Stimulated activated CD4-positive, alpha-beta T cell treated with anti-CD3 and anti-CD28 coated beads, Interleukin-12 subunit alpha, Interleukin-12 subunit beta, amount 100 ng/mL, for 4 hours (primary cell): ENCODE measurements around the gene NDRG4.

Source experiments
- DNase-seq: peaks from one replicate; pipeline ENCODE4 v3.0.0-alpha.2; 2020

The NDRG4 gene

GRCh38 chr16:58499615-58500351 lies at the start of gene NDRG4:
Gene NDRG4, plus strand, starts transcription at chr16:58500143. Its CDS starts 106 bp downstream, at chr16:58500249.
- peak; percentile 15 for DNase-seq

GRCh38 chr16:58450590-58450989 lies 49.4 kb upstream of the NDRG4 start:
- no peak for DNase-seq

- DNase-seq = no peak
These were observed 48.7 kb upstream of the NDRG4 start for GRCh38 chr16:58451265-58451689.

DNA sequence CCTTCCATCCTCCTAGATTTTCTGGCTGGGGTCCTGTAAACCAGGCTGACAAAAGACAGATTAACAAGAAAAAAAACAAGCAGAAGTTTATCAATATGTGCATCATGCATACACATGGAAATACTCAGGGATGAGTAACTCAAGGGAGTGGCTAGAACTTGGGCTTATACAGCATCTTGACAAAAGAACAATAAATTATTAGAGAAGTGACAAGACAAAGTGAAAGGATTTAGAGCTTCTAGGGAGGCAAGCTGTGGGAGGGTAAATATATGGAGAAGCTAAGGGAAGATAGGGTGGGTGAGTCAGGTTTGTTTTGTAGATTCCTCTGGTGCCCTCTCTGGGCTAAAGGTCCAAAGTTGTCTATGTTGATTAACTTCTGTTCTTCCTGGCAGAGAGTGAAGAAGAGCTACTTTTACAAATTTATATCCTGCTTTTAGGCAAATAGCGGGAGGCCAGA lies 48.0 kb upstream of the NDRG4 start:
- no peak for DNase-seq

DNA sequence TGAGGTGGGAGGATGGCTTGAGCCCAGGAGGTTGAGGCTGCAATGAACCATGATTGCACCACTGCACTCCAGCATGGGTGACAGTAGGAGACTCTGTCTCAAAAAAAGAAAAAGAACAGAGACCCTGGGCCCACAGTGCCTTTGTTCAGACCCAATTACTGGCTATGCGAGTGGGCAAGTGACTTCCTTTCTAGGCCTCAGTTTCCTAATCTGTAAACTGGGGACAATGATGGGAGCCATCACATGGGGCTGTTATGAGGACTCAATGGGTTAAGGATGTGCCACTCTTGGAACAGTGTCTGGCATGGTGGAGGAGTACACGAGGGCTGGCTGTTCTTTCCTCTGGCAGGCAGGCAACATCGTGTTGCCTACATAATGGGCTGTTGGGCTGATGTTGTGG lies 47.3 kb upstream of the NDRG4 start:
- DNase-seq = no peak

GRCh38 chr16:58454178-58454577 lies 45.8 kb upstream of the NDRG4 start:
- no peak for DNase-seq

- no peak for DNase-seq
These were observed 45.1 kb upstream of the NDRG4 start for GRCh38 chr16:58454856-58455255.

DNA sequence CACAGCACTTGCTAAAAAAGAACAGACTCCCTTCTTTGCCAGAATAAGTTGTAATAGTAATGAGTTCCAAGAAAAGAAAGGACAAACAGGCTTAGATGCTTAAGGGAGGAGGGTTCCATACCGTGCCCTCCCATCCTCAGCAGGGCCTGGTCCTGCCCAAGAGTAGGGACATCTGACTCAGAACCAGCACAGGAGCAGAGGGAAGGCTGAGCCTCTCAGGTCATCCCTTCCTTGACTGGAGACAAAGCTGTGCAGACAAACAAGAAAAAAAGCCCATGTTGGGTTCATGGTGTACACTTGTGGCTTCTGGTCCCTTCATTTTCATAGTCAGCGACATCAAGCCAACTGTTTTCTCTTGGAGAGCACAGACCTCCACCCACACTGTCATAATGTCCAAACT lies 44.2 kb upstream of the NDRG4 start:
- no peak for DNase-seq

DNA sequence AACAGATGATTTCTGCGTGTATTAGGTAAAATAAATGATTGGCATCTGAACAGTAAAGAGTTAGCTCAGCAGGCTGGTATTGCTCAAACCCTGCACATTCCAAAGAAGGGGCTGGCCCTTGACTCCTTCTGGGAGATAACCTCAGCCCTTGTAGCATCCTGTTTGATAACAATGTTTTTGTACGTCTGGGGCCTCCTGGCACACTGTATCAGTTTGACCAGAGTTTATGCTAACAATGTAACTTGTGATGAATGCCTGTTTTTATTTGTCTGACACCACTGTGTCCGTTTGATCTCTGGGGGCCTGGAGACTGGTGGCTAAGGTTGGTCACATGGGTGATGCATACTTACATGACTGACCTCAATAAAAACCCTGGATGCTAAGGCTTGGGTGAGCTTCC lies 43.8 kb upstream of the NDRG4 start:
- no peak for DNase-seq

DNA sequence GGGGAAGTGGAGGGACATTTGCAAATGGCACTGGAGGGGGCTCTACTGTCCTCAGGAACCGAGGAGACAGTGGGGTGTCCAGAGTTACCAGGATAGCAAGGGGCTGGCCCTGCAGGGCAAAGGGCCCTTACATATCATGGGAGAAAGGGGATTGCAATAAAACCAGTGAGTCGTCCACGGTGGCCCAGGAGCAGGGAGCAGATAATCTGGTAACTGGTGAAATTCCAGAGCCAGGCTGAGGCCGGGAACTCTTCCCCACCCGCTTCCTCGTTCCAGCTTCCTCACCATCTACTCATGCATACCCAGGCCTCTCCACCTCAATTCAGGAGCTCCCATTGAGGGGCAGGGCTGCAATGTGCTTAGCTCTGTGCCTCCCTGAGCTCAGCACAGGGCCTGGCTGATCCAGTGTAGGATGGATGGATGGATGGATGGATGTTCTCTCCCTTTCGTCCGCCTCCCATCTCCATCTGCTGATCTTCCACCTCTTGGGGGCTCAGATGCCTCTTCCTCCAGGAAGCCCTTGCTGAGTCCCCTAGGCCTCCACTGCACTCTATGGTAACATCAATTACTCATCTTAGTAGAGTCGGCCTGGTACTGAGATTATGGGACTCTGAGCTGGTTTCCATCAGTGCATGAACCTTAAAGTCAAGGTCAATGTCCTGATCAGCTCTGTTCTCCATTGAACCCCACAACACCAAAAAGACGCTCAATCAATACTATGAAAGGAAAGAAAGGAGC lies 41.2 kb upstream of the NDRG4 start:
- no peak for DNase-seq

GRCh38 chr16:58459344-58460218 lies 40.4 kb upstream of the NDRG4 start:
- DNase-seq = peak; percentile 29

DNA sequence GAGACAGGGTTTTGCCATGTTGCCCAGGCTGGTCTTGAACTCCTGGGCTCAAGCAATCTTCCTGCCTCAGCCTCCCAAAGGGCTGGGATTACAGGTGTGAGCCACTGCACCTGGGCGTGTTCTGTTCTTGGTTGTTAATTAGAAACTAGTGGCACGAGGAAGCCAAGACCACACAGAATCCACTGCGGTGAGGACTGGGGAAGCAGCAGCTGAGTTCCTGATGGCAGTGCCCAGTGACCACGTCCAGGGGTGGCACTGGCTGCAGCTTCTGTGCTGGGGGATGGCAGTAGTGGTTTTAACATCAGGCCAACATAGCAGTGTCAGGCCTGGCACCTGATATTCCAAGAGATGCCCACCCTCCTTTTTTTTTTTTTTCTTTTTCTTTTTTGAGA lies 39.7 kb upstream of the NDRG4 start:
- DNase-seq = no peak

DNA sequence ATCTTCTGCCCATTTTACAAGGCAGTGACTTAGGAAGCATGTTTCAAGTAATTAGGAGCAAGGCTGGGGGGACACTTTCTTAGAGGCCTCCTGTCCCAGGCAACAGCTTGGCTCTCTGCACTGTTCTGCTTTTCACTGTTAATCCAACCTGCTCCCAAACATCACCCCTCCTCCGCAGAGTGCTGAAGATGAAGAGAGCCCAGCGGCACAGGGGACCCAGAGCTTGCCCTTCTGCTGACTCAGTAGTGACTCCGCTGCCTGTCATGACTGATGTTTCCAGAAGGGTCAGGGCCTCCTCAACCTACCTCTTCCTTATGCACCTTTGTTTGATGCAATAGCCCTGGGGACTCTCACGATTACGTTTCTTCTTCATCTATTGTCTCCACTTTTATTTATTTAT lies 38.9 kb upstream of the NDRG4 start:
- no peak for DNase-seq

GRCh38 chr16:58461640-58462039 lies 38.3 kb upstream of the NDRG4 start:
- no peak for DNase-seq

- no peak for DNase-seq
These were observed 37.9 kb upstream of the NDRG4 start for GRCh38 chr16:58462089-58462488.

DNA sequence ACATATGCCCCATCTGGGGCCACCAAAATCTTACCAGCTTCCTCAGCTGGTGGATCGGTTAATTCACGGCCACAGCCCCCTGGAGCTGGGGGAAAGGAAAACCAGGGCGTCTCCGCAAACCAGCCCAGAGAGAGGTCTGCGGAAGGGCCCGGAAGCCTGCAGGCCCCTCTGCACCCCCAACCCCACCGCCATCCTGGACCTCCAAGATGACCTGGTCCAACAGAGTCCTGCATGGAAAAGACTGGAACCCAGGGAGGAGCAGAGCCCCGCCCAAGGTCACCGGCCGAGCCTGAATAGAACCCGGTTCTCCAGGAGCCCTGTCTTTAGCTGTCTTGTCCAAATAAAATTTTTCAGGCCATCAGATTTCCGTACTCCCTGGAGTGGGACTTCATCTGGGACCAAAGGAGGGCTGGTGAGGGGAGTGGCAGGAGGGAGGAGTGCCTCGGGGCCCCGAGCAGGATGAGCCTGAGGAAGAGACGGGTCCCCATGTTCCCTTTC lies 37.4 kb upstream of the NDRG4 start:
- no peak for DNase-seq

- peak; percentile 10 for DNase-seq
These were observed 36.7 kb upstream of the NDRG4 start for GRCh38 chr16:58462997-58463941.

DNA sequence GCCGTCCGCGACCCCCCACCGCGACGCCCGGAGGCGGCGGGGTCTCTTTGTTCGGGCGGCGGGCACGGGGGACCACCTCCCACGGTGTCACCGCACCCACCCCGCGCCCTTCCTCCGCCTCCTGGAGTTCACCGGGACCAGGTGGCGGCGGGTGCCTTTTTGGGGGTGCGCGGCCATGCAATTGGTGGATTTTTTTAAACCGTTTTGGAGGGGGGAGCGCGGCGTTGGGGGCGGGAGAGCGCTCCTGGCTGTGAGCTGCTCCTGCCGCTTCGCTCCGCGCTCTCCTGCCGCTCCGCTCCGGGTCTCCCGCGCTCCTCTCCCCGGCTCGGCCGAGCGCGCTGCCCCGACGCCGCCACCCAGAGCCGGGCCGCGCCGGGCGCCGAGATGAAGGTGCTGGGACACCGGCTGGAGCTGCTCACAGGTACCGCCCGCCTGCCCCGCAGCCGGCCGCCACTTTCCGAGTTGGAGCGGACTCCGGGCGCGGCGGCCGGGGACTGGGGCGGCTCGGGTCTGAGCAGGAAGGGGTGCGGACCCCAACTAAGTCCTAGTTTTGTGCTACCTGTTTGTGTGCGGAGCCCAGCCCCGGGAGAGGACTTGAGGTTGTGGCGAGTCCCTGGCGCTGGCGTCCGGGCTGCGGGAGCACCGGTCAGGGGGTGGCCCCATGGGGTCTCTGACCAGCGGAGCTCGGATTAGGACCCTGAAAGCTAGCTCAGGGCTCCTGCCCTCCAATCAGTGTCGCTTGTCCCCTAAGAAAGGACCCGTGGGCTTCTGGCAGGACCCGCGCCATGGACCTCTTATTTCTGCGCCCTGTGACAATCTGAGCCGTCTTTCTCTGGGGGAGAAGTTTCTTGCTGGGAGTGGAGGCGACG lies 35.7 kb upstream of the NDRG4 start:
- peak; percentile 10 for DNase-seq

DNA sequence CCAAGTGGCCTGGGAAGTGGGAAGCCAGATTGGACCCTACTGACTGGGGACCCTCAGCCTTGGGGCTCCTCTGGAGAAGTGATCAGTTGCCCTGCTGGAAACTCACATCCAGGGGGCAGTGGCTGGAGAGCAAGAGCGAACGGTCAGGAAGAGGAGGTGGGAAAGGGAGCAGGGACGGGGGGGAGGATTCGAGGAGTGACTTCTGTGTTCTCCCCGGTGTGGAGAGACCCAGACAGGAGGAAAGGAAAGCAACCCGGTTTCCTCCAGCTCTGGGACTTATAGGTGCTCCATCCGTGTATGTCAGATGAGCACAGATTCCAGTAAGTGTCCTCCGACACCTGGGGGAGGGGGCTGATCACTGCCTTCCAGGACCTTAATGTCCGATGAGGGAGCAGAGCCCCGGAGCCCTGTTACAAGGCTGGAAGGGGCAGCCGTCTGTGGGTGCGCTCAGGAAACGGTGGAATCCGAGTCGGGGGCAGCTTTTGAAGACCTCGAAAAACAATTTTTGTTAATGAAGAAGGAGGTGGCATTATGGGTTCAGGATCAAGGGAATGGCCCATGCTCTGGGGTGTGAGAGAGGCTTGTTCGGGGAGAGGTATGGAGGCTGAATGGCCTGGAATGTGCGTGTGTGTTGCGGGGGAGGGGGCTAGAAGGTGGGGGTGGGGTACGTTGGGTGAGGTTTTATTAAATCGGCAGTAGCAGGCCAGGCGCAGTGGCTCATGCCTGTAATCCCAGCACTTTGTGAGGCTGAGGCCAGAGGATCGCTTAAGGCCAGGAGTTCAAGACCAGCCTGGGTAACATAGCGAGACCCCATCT lies 34.8 kb upstream of the NDRG4 start:
- DNase-seq = no peak

DNA sequence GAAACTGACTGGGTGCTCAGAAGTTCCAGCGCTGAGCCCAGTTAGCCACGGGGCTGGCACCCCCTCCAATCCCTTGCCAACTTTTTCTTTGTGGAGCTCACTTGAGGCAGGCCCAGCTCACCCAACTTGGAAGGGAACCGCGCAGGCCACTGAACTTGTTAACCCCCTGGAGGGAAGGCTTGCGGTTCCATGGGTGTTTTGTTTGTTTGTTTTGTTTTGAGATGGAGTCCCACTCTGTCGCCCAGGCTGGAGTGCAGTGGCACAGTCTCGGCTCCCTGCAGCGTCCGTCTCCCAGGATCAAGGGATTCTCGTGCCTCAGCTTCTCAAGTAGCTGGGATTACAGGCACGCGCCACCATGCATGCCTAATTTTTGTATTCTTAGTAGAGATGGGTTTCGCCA lies 34.1 kb upstream of the NDRG4 start:
- no peak for DNase-seq
